ENCODE measurements around the gene NUBP2. TPM values are rescaled to one million over a fixed set of nuclear protein-coding genes. Genes with fewer than 3 reads are reported as not detected.

NUBP2 gene
- total and polyA plus RNA-seq, 2 donors (not counting 3 experiments of a cell fraction or from before 2014, with no cell fraction given) = 55.0 to 69.6 TPM

DNA sequence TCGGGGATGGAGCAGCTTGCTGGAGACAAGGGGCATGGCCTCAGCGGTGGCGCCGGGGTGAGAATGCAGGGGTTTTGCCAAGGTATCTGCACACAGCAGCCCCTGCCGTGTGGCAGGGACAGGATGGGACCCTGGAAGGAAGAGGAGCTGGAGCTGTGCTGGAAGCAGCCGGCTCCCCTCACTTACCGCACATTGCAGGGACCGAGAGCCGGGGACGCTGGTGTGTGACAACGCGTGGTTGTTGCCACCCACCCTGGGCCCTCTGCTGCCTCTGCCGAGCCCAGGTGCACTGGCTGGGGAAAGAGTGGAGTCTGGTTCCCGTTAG is 3.0 kb downstream of the NUBP2 start:
- no peaks in the 10 kb centered on the region for H3K27me3 ChIP-seq (ENCODE audit: control insufficient read depth in 2 of 2, insufficient read depth in 2 of 2, low read length in 2 of 2)
- peaks cover 25% of the 10 kb centered on the region for H3K79me2 ChIP-seq (ENCODE audit: control insufficient read depth, insufficient read depth, low read length)
- H3K36me3 ChIP-seq (ENCODE audit: control insufficient read depth in 2 of 2, extremely low read depth in 1 of 2, insufficient read depth in 2 of 2, low read length in 2 of 2) = peaks cover 0 to 26% of the 10 kb centered on the region in 2 experiments
- no peak overlapping the region for H3K27ac ChIP-seq (ENCODE audit: insufficient read depth, low read depth, low read length)
- H4K20me1 ChIP-seq (replicated peaks; ENCODE audit: control insufficient read depth, extremely low read depth, insufficient read depth, low read length) = no peaks in the 10 kb centered on the region
- no peak overlapping the region for H3K4me2 ChIP-seq (ENCODE audit: insufficient read depth, low read length)
- ChIA-PET POLR2A (no interaction called here), CTCF (no interaction called here)
- dilution Hi-C loops (cut with MboI; ENCODE audit: extremely low pct_ligation_motif_present, low sequenced_read_pairs) = no loop called here
- H3K9me3 ChIP-seq (replicated peaks; ENCODE audit: control insufficient read depth, insufficient read depth, low read length) = no peaks in the 10 kb centered on the region
- no peak overlapping the region for H2AFZ ChIP-seq (ENCODE audit: low read depth, low read length)
- TF ChIP-seq POLR2A (IDR thresholded peaks at IDR 0.05; ENCODE audit: low read depth, low read length) = no peak
- no peak for TF ChIP-seq EZH2 (IDR thresholded peaks at IDR 0.05; ENCODE audit: borderline replicate concordance, low read depth, low read length, severe bottlenecking)
- TF ChIP-seq POLR2AphosphoS5 (IDR thresholded peaks at IDR 0.05; ENCODE audit: insufficient read depth, low read depth, low read length) = no peak
- TF ChIP-seq JUN (IDR thresholded peaks at IDR 0.05; ENCODE audit: borderline replicate concordance, insufficient read depth, insufficient read length, low read depth) = no peak
- no peak for TF ChIP-seq MYC (IDR thresholded peaks at IDR 0.05; ENCODE audit: low read depth, low read length)
- TF ChIP-seq, protein P1, sequence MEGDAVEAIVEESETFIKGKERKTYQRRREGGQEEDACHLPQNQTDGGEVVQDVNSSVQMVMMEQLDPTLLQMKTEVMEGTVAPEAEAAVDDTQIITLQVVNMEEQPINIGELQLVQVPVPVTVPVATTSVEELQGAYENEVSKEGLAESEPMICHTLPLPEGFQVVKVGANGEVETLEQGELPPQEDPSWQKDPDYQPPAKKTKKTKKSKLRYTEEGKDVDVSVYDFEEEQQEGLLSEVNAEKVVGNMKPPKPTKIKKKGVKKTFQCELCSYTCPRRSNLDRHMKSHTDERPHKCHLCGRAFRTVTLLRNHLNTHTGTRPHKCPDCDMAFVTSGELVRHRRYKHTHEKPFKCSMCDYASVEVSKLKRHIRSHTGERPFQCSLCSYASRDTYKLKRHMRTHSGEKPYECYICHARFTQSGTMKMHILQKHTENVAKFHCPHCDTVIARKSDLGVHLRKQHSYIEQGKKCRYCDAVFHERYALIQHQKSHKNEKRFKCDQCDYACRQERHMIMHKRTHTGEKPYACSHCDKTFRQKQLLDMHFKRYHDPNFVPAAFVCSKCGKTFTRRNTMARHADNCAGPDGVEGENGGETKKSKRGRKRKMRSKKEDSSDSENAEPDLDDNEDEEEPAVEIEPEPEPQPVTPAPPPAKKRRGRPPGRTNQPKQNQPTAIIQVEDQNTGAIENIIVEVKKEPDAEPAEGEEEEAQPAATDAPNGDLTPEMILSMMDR (IDR thresholded peaks at IDR 0.05; ENCODE audit: extremely low read depth in 1 of 2, insufficient read depth in 1 of 2, low read depth in 1 of 2, low read length in 2 of 2) = no peak
- TF ChIP-seq FOS (IDR thresholded peaks at IDR 0.05; ENCODE audit: borderline replicate concordance, insufficient read depth, low read length) = no peak
- no peak overlapping the region for H3K4me3 ChIP-seq (replicated peaks in 1 of 3; ENCODE audit: insufficient read depth in 1 of 3, low read depth in 1 of 3, low read length in 3 of 3)
- intact Hi-C loops (cut with micrococcal nuclease) = loop anchor here (10.0 kb wide), 1 partner anchor 481 kb away; the partner anchor contains the start of gene UBE2I
- DNase-seq (ENCODE audit: low read depth, low spot score) = no peak
- FAIRE-seq = no peak
- H3K4me1 ChIP-seq (ENCODE audit: control insufficient read depth, extremely low read depth, insufficient read depth, low read length) = peaks cover 14% of the 10 kb centered on the region
- H3K9ac ChIP-seq (replicated peaks; ENCODE audit: extremely low read depth, insufficient read depth, low read length) = no peak overlapping the region
- no peaks in the 10 kb centered on the region for H3K9me1 ChIP-seq (replicated peaks; ENCODE audit: control insufficient read depth, extremely low read depth, insufficient read depth, low read length)
- no TSS peak for BruUV-seq (replicated peaks)
